Keratinocyte (primary cell): ENCODE data around the gene DYNC1I2. TPM values are rescaled to one million over a fixed set of nuclear protein-coding genes. Genes with fewer than 3 reads are reported as not detected.

Source experiments
- DNase-seq: peaks from one replicate; pipeline ENCODE4 v3.0.0-alpha.2; 2011; ENCODE audit warnings: low read depth, missing footprints, low spot score
- FAIRE-seq: peaks from 2 replicates; lab custom pipeline; 2011; peaks lifted over from hg19 to GRCh38; lab: Jason Lieb, UNC
- H2AFZ ChIP-seq: 2 replicates; pipeline ENCODE4 v1.6.0; 2012; ENCODE audit warnings: low read length, control low read depth, inconsistent platforms; ENCODE audit not compliant: control insufficient read depth
- H3K27ac ChIP-seq: 2 replicates; pipeline ENCODE4 v1.5.1; 2011; ENCODE audit warnings: low read length; ENCODE audit not compliant: control insufficient read depth, insufficient read depth
- H3K27me3 ChIP-seq: 3 replicates; pipeline ENCODE4 v1.6.0; 2011; ENCODE audit warnings: low read length; ENCODE audit not compliant: control insufficient read depth, insufficient read depth; ENCODE audit errors: extremely low read depth
- H3K36me3 ChIP-seq, 2 experiments: 2 replicates in 1 of 2; 3 replicates in 1 of 2; pipeline ENCODE4 v1.5.1; 2011; ENCODE audit warnings: low read length in 2 of 2, mild to moderate bottlenecking in 1 of 2; ENCODE audit not compliant: control insufficient read depth in 2 of 2, insufficient read depth in 2 of 2; ENCODE audit errors: extremely low read depth in 1 of 2
- H3K4me1 ChIP-seq: 3 replicates; pipeline ENCODE4 v1.5.1; 2011; ENCODE audit warnings: low read length; ENCODE audit not compliant: control insufficient read depth, insufficient read depth; ENCODE audit errors: extremely low read depth
- H3K4me2 ChIP-seq: 3 replicates; pipeline ENCODE4 v1.6.0; 2011; ENCODE audit warnings: low read depth, low read length; ENCODE audit not compliant: control insufficient read depth, insufficient read depth; ENCODE audit errors: extremely low read depth
- H3K4me3 ChIP-seq, 3 experiments: fragments of 200-600 bp in 1 of 3; sonication (generic) in 1 of 3; 2 replicates in 2 of 3; 3 replicates in 1 of 3; pipeline ENCODE4 v1.5.1; 2011 to 2016; ENCODE audit warnings: low read length in 3 of 3, mild to moderate bottlenecking in 3 of 3, control low read depth in 2 of 3, inconsistent platforms in 1 of 3, low read depth in 1 of 3, mixed read lengths in 1 of 3, mixed run types in 1 of 3, moderate library complexity in 1 of 3; ENCODE audit not compliant: control insufficient read depth in 2 of 3, insufficient read depth in 2 of 3; ENCODE audit errors: extremely low read depth in 1 of 3
- H3K79me2 ChIP-seq: 2 replicates; pipeline ENCODE4 v1.6.0; 2012; ENCODE audit warnings: low read length; ENCODE audit not compliant: control insufficient read depth, insufficient read depth
- H3K9ac ChIP-seq: 3 replicates; pipeline ENCODE4 v1.6.0; 2011; ENCODE audit warnings: low read length; ENCODE audit not compliant: control insufficient read depth, insufficient read depth; ENCODE audit errors: extremely low read depth
- H3K9me1 ChIP-seq: 3 replicates; pipeline ENCODE4 v1.6.0; 2011; ENCODE audit warnings: low read length; ENCODE audit not compliant: control insufficient read depth, insufficient read depth; ENCODE audit errors: extremely low read depth
- H3K9me3 ChIP-seq: 2 replicates; pipeline ENCODE4 v1.5.1; 2012; ENCODE audit warnings: low read depth, low read length; ENCODE audit not compliant: control insufficient read depth
- H4K20me1 ChIP-seq: 3 replicates; pipeline ENCODE4 v1.6.0; 2011; ENCODE audit warnings: low read length; ENCODE audit not compliant: control insufficient read depth, insufficient read depth; ENCODE audit errors: extremely low read depth
- EZH2 ChIP-seq: IDR thresholded peaks from one replicate; pipeline ENCODE4 v1.6.1; 2012; ENCODE audit warnings: inconsistent platforms, mild to moderate bottlenecking, low read length, moderate library complexity
- dilution Hi-C: fragments of 300-500 bp; cut with MboI; formaldehyde crosslinking; loops from one replicate; pipeline ENCODE4 v1.7.0; 2020; ENCODE audit warnings: low sequenced_read_pairs; ENCODE audit not compliant: extremely low pct_ligation_motif_present
- polyA plus RNA-seq, 5 experiments: library from polyadenylated mRNA; depleted of rRNA in 3 of 5; stranded (reverse) in 3 of 5; stranded (forward) in 1 of 5; unstranded in 1 of 5; fragments of >200 nt; gene quantifications; 1 replicate in 1 of 5; 2 replicates in 3 of 5; 3 replicates in 1 of 5; pipeline versions ENCODE4 v1.2.1 to v1.2.3, GENCODE V29; 2011 to 2012; ENCODE audit warnings: missing spikeins in 2 of 5, low read depth in 1 of 5, low replicate concordance in 1 of 5
- TF ChIP-seq, protein P1 (sequence below), 3 experiments: IDR thresholded peaks in 1 of 3; conservative IDR thresholded peaks in 1 of 3; optimal IDR thresholded peaks in 1 of 3; 2 replicates in 2 of 3; 3 replicates in 1 of 3; pipeline versions ENCODE3 to v1.5.1; 2011; ENCODE audit warnings: low read length in 3 of 3, mild to moderate bottlenecking in 3 of 3, moderate library complexity in 2 of 3, control low read depth in 1 of 3, inconsistent platforms in 1 of 3; ENCODE audit not compliant: insufficient read depth in 2 of 3; ENCODE audit errors: extremely low read depth in 1 of 3

DYNC1I2 gene
- polyA plus RNA-seq, 1 donor (not counting 4 experiments of a cell fraction or from before 2014, with no cell fraction given) = 237 TPM

DNA sequence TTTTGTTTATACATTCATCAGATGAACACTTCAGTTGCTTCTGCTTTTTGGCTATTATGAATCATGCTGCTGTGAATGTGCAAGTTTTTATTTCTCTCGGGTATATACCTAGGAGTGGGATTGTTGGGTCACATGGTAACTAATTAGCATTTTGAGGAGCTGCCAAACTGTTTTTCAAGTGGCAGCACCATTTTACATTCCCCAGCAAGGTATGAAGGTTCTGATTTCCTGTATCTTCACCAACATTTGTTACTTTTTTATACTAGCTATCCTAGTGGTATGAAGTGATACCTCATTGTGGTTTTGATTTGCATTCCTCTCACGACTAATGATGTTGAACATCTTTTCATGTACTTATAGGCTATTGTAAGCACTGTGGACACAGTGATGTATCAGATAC lies 53.9 kb downstream of the DYNC1I2 start:
- H2AFZ ChIP-seq = no peak overlapping the region
- peaks cover 20 to 21% of the 10 kb centered on the region in 2 experiments for H3K36me3 ChIP-seq
- H3K4me2 ChIP-seq = no peak overlapping the region
- TF ChIP-seq, protein P1, sequence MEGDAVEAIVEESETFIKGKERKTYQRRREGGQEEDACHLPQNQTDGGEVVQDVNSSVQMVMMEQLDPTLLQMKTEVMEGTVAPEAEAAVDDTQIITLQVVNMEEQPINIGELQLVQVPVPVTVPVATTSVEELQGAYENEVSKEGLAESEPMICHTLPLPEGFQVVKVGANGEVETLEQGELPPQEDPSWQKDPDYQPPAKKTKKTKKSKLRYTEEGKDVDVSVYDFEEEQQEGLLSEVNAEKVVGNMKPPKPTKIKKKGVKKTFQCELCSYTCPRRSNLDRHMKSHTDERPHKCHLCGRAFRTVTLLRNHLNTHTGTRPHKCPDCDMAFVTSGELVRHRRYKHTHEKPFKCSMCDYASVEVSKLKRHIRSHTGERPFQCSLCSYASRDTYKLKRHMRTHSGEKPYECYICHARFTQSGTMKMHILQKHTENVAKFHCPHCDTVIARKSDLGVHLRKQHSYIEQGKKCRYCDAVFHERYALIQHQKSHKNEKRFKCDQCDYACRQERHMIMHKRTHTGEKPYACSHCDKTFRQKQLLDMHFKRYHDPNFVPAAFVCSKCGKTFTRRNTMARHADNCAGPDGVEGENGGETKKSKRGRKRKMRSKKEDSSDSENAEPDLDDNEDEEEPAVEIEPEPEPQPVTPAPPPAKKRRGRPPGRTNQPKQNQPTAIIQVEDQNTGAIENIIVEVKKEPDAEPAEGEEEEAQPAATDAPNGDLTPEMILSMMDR (optimal IDR thresholded peaks at IDR 0.05 in 1 of 3, IDR thresholded peaks at IDR 0.05 in 1 of 3, conservative IDR thresholded peaks at IDR 0.05 in 1 of 3; ENCODE audit: extremely low read depth in 1 of 3, insufficient read depth in 2 of 3, low read length in 3 of 3) = no peak
- TF ChIP-seq EZH2 = no peak
- H3K27me3 ChIP-seq = no peaks in the 10 kb centered on the region
- H3K9ac ChIP-seq = no peak overlapping the region
- H3K27ac ChIP-seq = no peak overlapping the region
- no peaks in the 10 kb centered on the region for H3K4me1 ChIP-seq
- no peaks in the 10 kb centered on the region for H3K9me3 ChIP-seq
- H4K20me1 ChIP-seq = peaks cover 2% of the 10 kb centered on the region
- FAIRE-seq (peak; percentile 63), DNase-seq (no peak)
- H3K79me2 ChIP-seq = no peaks in the 10 kb centered on the region
- no peak overlapping the region for H3K4me3 ChIP-seq
- dilution Hi-C loops = no loop called here
- H3K9me1 ChIP-seq = no peaks in the 10 kb centered on the region

DNA sequence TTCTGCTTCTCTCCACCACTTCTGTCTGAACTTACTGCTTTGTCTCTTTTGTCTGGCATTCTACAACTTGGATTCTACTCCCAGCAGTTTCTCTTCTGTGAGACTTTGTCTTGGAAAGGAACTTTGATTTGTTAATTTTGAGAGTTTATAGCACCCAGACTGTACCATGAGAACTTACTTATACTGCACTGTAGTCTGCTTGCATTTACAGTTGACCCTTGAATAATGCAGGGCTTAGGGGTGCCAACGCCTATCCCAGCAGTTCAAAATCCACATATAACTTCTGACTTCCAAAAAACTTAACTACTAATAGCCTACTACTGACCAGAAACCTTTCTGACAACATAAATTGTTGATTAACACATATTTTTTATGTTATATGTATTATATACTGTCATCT lies 55.5 kb downstream of the DYNC1I2 start:
- no peak overlapping the region for H3K9ac ChIP-seq
- no peak overlapping the region for H3K4me2 ChIP-seq
- no peaks in the 10 kb centered on the region for H3K4me1 ChIP-seq
- dilution Hi-C loops = no loop called here
- no peak overlapping the region for H3K27ac ChIP-seq
- H3K36me3 ChIP-seq = peaks cover 11 to 19% of the 10 kb centered on the region in 2 experiments
- H3K79me2 ChIP-seq = no peaks in the 10 kb centered on the region
- DNase-seq = no peak
- TF ChIP-seq, protein P1 (optimal IDR thresholded peaks at IDR 0.05 in 1 of 3, IDR thresholded peaks at IDR 0.05 in 1 of 3, conservative IDR thresholded peaks at IDR 0.05 in 1 of 3; ENCODE audit: extremely low read depth in 1 of 3, insufficient read depth in 2 of 3, low read length in 3 of 3) = no peak
- no peak for TF ChIP-seq EZH2
- no peaks in the 10 kb centered on the region for H3K27me3 ChIP-seq
- H3K4me3 ChIP-seq = no peak overlapping the region
- FAIRE-seq = no peak
- no peak overlapping the region for H2AFZ ChIP-seq
- H4K20me1 ChIP-seq = peaks cover 2% of the 10 kb centered on the region
- no peaks in the 10 kb centered on the region for H3K9me3 ChIP-seq
- H3K9me1 ChIP-seq = no peaks in the 10 kb centered on the region
